OCI-LY3 (cell line): Measurements from ENCODE around the gene MRPL4.

Experiments used
- CTCF ChIP-seq: fragments of 200-600, 300-600 bp; sonication (generic); IDR thresholded peaks from 2 replicates; pipeline ENCODE4 v1.5.1; 2014; ENCODE audit warnings: antibody characterized with exemption, low read length, low read depth
- EZH2phosphoT487 ChIP-seq: fragments of 200-600 bp; shearing (Covaris generic); IDR thresholded peaks from 2 replicates; pipeline ENCODE4 v1.6.1; 2018; ENCODE audit warnings: antibody characterized with exemption, mixed run types, low read depth

GRCh38 chr19:10271543-10272086 is 19.6 kb downstream of the MRPL4 start:
- TF ChIP-seq CTCF (no peak), EZH2phosphoT487 (no peak)
